ENCODE data around the gene SORL1. TPM values are rescaled to one million over a fixed set of nuclear protein-coding genes. Genes with fewer than 3 reads are reported as not detected.
"Not testable (repeated sequence)": the region's sequence is repeated elsewhere in the genome, so short reads cannot be mapped to it uniquely, and the experiment has no call there.

Gene SORL1
- total RNA-seq, 1 experiment from 2014 or later, result 4.9 TPM

- no peaks in the 10 kb centered on the region for H3K79me2 ChIP-seq (ENCODE audit: low read depth)
- no peaks in the 10 kb centered on the region for H3K9me2 ChIP-seq (ENCODE audit: insufficient read depth)
- H4K20me1 ChIP-seq (ENCODE audit: insufficient read depth), result no peaks in the 10 kb centered on the region
- intact Hi-C loops (cut with micrococcal nuclease; ENCODE audit: unreplicated experiment), result no loop called here
- peak overlapping the region; percentile 64 for H3K27ac ChIP-seq
- POLR2A ChIA-PET (ENCODE audit: unreplicated experiment), result no interaction called here
- peaks cover 47% of the 10 kb centered on the region for H3K4me1 ChIP-seq (replicated peaks; ENCODE audit: insufficient read depth)
- H3K9me3 ChIP-seq (ENCODE audit: insufficient read depth, low read depth), result no peaks in the 10 kb centered on the region
- peak overlapping the region; percentile 73 for H3K4me2 ChIP-seq
- no peak for TF ChIP-seq CTCF (conservative IDR thresholded peaks at IDR 0.05)
- TF ChIP-seq EZH2 (IDR thresholded peaks at IDR 0.05; ENCODE audit: low read depth), result no peak
- no peaks in the 10 kb centered on the region for H3F3A ChIP-seq (ENCODE audit: insufficient read depth, low read depth)
- no peak overlapping the region for H2AFZ ChIP-seq
- CTCF ChIA-PET, result no interaction called here
- no peaks in the 10 kb centered on the region for H3K36me3 ChIP-seq (ENCODE audit: low read depth)
- BruUV-seq (replicated peaks), result no TSS peak
- no peaks in the 10 kb centered on the region for H3K27me3 ChIP-seq (ENCODE audit: insufficient read depth, low read depth)
- H3K4me3 ChIP-seq, result no peak overlapping the region
- DNase-seq, result peak; percentile 35 to 93
These were observed 26.2 kb downstream of the SORL1 start for GRCh38 chr11:121478226-121478894.

- no peaks in the 10 kb centered on the region for H3K79me2 ChIP-seq (ENCODE audit: low read depth)
- H3K4me3 ChIP-seq, result no peak overlapping the region
- BruUV-seq (replicated peaks), result no TSS peak
- ChIA-PET POLR2A (ENCODE audit: unreplicated experiment) (no interaction called here), CTCF (no interaction called here)
- no peaks in the 10 kb centered on the region for H3F3A ChIP-seq (ENCODE audit: insufficient read depth, low read depth)
- H3K27me3 ChIP-seq (ENCODE audit: insufficient read depth, low read depth), result no peaks in the 10 kb centered on the region
- peak overlapping the region; percentile 73 for H3K4me2 ChIP-seq
- TF ChIP-seq CTCF (conservative IDR thresholded peaks at IDR 0.05) (no peak), EZH2 (IDR thresholded peaks at IDR 0.05; ENCODE audit: low read depth) (no peak)
- no peak overlapping the region; the same call in 1 of the 2 replicates for H2AFZ ChIP-seq
- no peaks in the 10 kb centered on the region for H3K9me2 ChIP-seq (ENCODE audit: insufficient read depth)
- intact Hi-C loops (cut with micrococcal nuclease; ENCODE audit: unreplicated experiment), result no loop called here
- H4K20me1 ChIP-seq (ENCODE audit: insufficient read depth), result no peaks in the 10 kb centered on the region
- no peaks in the 10 kb centered on the region for H3K36me3 ChIP-seq (ENCODE audit: low read depth)
- H3K4me1 ChIP-seq (replicated peaks; ENCODE audit: insufficient read depth), result peaks cover 47% of the 10 kb centered on the region
- DNase-seq, result no peak
- peak overlapping the region; percentile 64 for H3K27ac ChIP-seq
- H3K9me3 ChIP-seq (ENCODE audit: insufficient read depth, low read depth), result no peaks in the 10 kb centered on the region
These were observed 27.0 kb downstream of the SORL1 start for GRCh38 chr11:121478895-121479697.

GRCh38 chr11:121479698-121480238 is 27.7 kb downstream of the SORL1 start:
- CTCF ChIA-PET, result no interaction called here
- no peaks in the 10 kb centered on the region for H3K9me3 ChIP-seq (ENCODE audit: insufficient read depth, low read depth)
- H3K27me3 ChIP-seq (ENCODE audit: insufficient read depth, low read depth), result no peaks in the 10 kb centered on the region
- no peak overlapping the region for H3K4me3 ChIP-seq
- peak overlapping the region; percentile 73 for H3K4me2 ChIP-seq
- 0 out of 2 replicates have a peak overlapping the region, but pooled peaks have one; percentile 64 for H3K27ac ChIP-seq
- no peaks in the 10 kb centered on the region for H3K79me2 ChIP-seq (ENCODE audit: low read depth)
- no peak for DNase-seq
- peaks cover 47% of the 10 kb centered on the region for H3K4me1 ChIP-seq (replicated peaks; ENCODE audit: insufficient read depth)
- TF ChIP-seq CTCF (conservative IDR thresholded peaks at IDR 0.05) (no peak), EZH2 (IDR thresholded peaks at IDR 0.05; ENCODE audit: low read depth) (no peak)
- H4K20me1 ChIP-seq (ENCODE audit: insufficient read depth), result no peaks in the 10 kb centered on the region
- H3F3A ChIP-seq (ENCODE audit: insufficient read depth, low read depth), result no peaks in the 10 kb centered on the region
- no TSS peak for BruUV-seq (replicated peaks)
- POLR2A ChIA-PET (ENCODE audit: unreplicated experiment), result no interaction called here
- intact Hi-C loops (cut with micrococcal nuclease; ENCODE audit: unreplicated experiment), result no loop called here
- H3K36me3 ChIP-seq (ENCODE audit: low read depth), result no peaks in the 10 kb centered on the region
- H2AFZ ChIP-seq, result no peak overlapping the region; the same call in 1 of the 2 replicates
- H3K9me2 ChIP-seq (ENCODE audit: insufficient read depth), result no peaks in the 10 kb centered on the region

- H4K20me1 ChIP-seq (ENCODE audit: insufficient read depth); H3K36me3 ChIP-seq (ENCODE audit: low read depth); CTCF ChIA-PET; H3K9me2 ChIP-seq (ENCODE audit: insufficient read depth); DNase-seq; H3K4me2 ChIP-seq; H2AFZ ChIP-seq; H3K9me3 ChIP-seq (ENCODE audit: insufficient read depth, low read depth); H3K27ac ChIP-seq; BruUV-seq (replicated peaks); intact Hi-C loops (cut with micrococcal nuclease; ENCODE audit: unreplicated experiment); H3K79me2 ChIP-seq (ENCODE audit: low read depth); H3K4me3 ChIP-seq; H3K27me3 ChIP-seq (ENCODE audit: insufficient read depth, low read depth); H3F3A ChIP-seq (ENCODE audit: insufficient read depth, low read depth): not testable (repeated sequence)
- POLR2A ChIA-PET (ENCODE audit: unreplicated experiment), result interaction anchor here (0.6 kb wide), 1 partner anchor 1717 kb away, joined by 8 read pairs; no protein-coding TSS in a partner anchor
- H3K4me1 ChIP-seq (replicated peaks; ENCODE audit: insufficient read depth), result peaks cover 37% of the 10 kb centered on the region
These were observed 29.5 kb downstream of the SORL1 start for GRCh38 chr11:121481484-121482230.
